Thoracic aorta (tissue), 2 donors: ENCODE measurements around the gene ZMYND10. TPM values are rescaled to one million over a fixed set of nuclear protein-coding genes. Genes with fewer than 3 reads are reported as not detected.

ENCODE experiments used
- ATAC-seq: fragments of 150-250 bp; one replicate; pipeline ENCODE4 v1.8.0; 2017; ENCODE audit warnings: low read depth; ENCODE audit not compliant: insufficient number of reproducible peaks, low FRiP score
- DNase-seq: peaks from one replicate; pipeline ENCODE4 v3.0.0-alpha.2; 2020; ENCODE audit warnings: low spot score
- H3K27ac ChIP-seq, 2 donors: fragments of 200-600 bp; sonication (generic); 1 replicate in 1 of 2; 2 replicates in 1 of 2; pipeline ENCODE4 v1.5.1; 2016; ENCODE audit warnings: mild to moderate bottlenecking in 2 of 2, moderate library complexity in 2 of 2
- H3K27me3 ChIP-seq: fragments of 200-600 bp; sonication (generic); replicated peaks from 2 replicates; pipeline ENCODE4 v1.6.0; 2016; ENCODE audit warnings: mild to moderate bottlenecking; ENCODE audit not compliant: insufficient read depth
- H3K36me3 ChIP-seq: fragments of 200-600 bp; sonication (generic); one replicate; pipeline ENCODE4 v1.5.1; 2016
- H3K4me1 ChIP-seq, 2 donors: fragments of 200-600 bp; sonication (generic); 1 replicate in 1 of 2; 2 replicates in 1 of 2; pipeline versions ENCODE4 v1.5.1 to v1.6.0; 2016; ENCODE audit warnings: low read depth in 2 of 2, mild to moderate bottlenecking in 1 of 2; ENCODE audit not compliant: control insufficient read depth in 1 of 2
- H3K4me3 ChIP-seq: fragments of 200-600 bp; sonication (generic); 2 replicates; pipeline ENCODE4 v1.5.1; 2016; ENCODE audit warnings: mild to moderate bottlenecking
- H3K9me3 ChIP-seq: fragments of 200-600 bp; sonication (generic); 2 replicates; pipeline ENCODE4 v1.5.1; 2016
- CTCF ChIP-seq: fragments of 200-600 bp; sonication (generic); IDR thresholded peaks from one replicate; pipeline ENCODE4 v1.5.1; 2019; ENCODE audit warnings: antibody characterized with exemption
- total RNA-seq, 2 donors: library from RNA; depleted of rRNA; stranded (reverse); fragments of >200 nt; gene quantifications; one replicate each; pipeline versions ENCODE4 v1.1.0 to v1.2.3, GENCODE V29; 2016

ZMYND10 gene
- total RNA-seq, 2 donors from 2014 or later = not detected

- DNase-seq (no peak), ATAC-seq (no peak)
- H3K27me3 ChIP-seq = no peaks in the 10 kb centered on the region
- H3K9me3 ChIP-seq = no peaks in the 10 kb centered on the region
- no peak overlapping the region for H3K4me3 ChIP-seq
- H3K36me3 ChIP-seq = peaks cover 20% of the 10 kb centered on the region
- peaks cover 19 to 31% of the 10 kb centered on the region in 2 donors for H3K4me1 ChIP-seq
- no peak overlapping the region for H3K27ac ChIP-seq
- no peak for TF ChIP-seq CTCF
Observed at GRCh38 chr3:50325497-50326181, 19.9 kb downstream of the ZMYND10 start.

- no peak for ATAC-seq
- peaks cover 14% of the 10 kb centered on the region for H3K36me3 ChIP-seq
- peaks cover 24 to 37% of the 10 kb centered on the region in 2 donors for H3K4me1 ChIP-seq
- no peak overlapping the region for H3K27ac ChIP-seq
- DNase-seq = no peak
- no peaks in the 10 kb centered on the region for H3K9me3 ChIP-seq
- H3K4me3 ChIP-seq = no peak overlapping the region
- H3K27me3 ChIP-seq = no peaks in the 10 kb centered on the region
- no peak for TF ChIP-seq CTCF
Observed at GRCh38 chr3:50325113-50325480, 20.4 kb downstream of the ZMYND10 start.

- ATAC-seq (no peak), DNase-seq (no peak)
- H3K4me3 ChIP-seq = no peak overlapping the region
- TF ChIP-seq CTCF = peak; percentile 79
- H3K9me3 ChIP-seq = no peaks in the 10 kb centered on the region
- H3K27me3 ChIP-seq = no peaks in the 10 kb centered on the region
- peak overlapping the region in 1 of 2 donors; percentile 8 for H3K27ac ChIP-seq
- H3K4me1 ChIP-seq = peaks cover 29 to 43% of the 10 kb centered on the region in 2 donors
- peaks cover 9% of the 10 kb centered on the region for H3K36me3 ChIP-seq
Observed at GRCh38 chr3:50324351-50325112, 21.0 kb downstream of the ZMYND10 start.

- H3K36me3 ChIP-seq = peaks cover 7% of the 10 kb centered on the region
- peak overlapping the region; percentile 8 to 91 for H3K27ac ChIP-seq
- ATAC-seq (no peak), DNase-seq (no peak)
- no peak overlapping the region for H3K4me3 ChIP-seq
- TF ChIP-seq CTCF = no peak
- H3K27me3 ChIP-seq = no peaks in the 10 kb centered on the region
- H3K4me1 ChIP-seq = peaks cover 29 to 50% of the 10 kb centered on the region in 2 donors
- no peaks in the 10 kb centered on the region for H3K9me3 ChIP-seq
Observed at GRCh38 chr3:50323614-50324199, 21.8 kb downstream of the ZMYND10 start.

- H3K4me3 ChIP-seq = peak overlapping the region; percentile 73
- DNase-seq = no peak
- peak overlapping the region; percentile 8 to 91 for H3K27ac ChIP-seq
Observed at GRCh38 chr3:50323092-50323600, 22.4 kb downstream of the ZMYND10 start.

More at GRCh38 chr3:50323092-50323600, 22.4 kb downstream of the ZMYND10 start:
- H3K36me3 ChIP-seq = peaks cover 8% of the 10 kb centered on the region
- no peak for TF ChIP-seq CTCF
- no peak for ATAC-seq
- H3K9me3 ChIP-seq = no peaks in the 10 kb centered on the region
- no peaks in the 10 kb centered on the region for H3K27me3 ChIP-seq
- peaks cover 27 to 51% of the 10 kb centered on the region in 2 donors for H3K4me1 ChIP-seq
